Nephron progenitor cell (in vitro differentiated cells): ENCODE measurements around the gene ZDHHC8.

Source experiments
- DNase-seq: peaks from one replicate; pipeline ENCODE4 v3.0.0; 2021
- H3K27ac Mint-ChIP-seq: 2 replicates; pipeline ENCODE4 v1.8.0; 2021; ENCODE audit warnings: mild to moderate bottlenecking, moderate library complexity, mixed read lengths
- H3K27me3 Mint-ChIP-seq: 2 replicates; pipeline ENCODE4 v1.8.0; 2021; ENCODE audit warnings: mild to moderate bottlenecking, low read depth, mixed read lengths; ENCODE audit not compliant: poor library complexity
- H3K36me3 Mint-ChIP-seq: 2 replicates; pipeline ENCODE4 v1.8.0; 2021; ENCODE audit warnings: low read depth, mixed read lengths
- H3K4me1 Mint-ChIP-seq: 2 replicates; pipeline ENCODE4 v1.8.0; 2021; ENCODE audit warnings: mixed read lengths
- H3K4me3 Mint-ChIP-seq: 2 replicates; pipeline ENCODE4 v1.8.0; 2021; ENCODE audit warnings: mild to moderate bottlenecking, moderate library complexity, mixed read lengths
- H3K9me3 Mint-ChIP-seq: 2 replicates; pipeline ENCODE4 v1.8.0; 2021; ENCODE audit warnings: mild to moderate bottlenecking, moderate library complexity, mixed read lengths
- CTCF ChIP-seq: fragments of 200-600 bp; sonication (generic); IDR thresholded peaks from 2 replicates; pipeline ENCODE4 v1.5.0; 2021; ENCODE audit warnings: antibody characterized with exemption

ZDHHC8 gene

GRCh38 chr22:20101638-20102037 is 30.0 kb upstream of the ZDHHC8 start:
- Mint-ChIP-seq H3K4me1 (no peaks in the 10 kb centered on the region), H3K4me3 (no peak overlapping the region), H3K9me3 (peaks cover 4% of the 10 kb centered on the region), H3K36me3 (peaks cover 66% of the 10 kb centered on the region), H3K27ac (no peak overlapping the region), H3K27me3 (peaks cover 4% of the 10 kb centered on the region)
- no peak for DNase-seq
- TF ChIP-seq CTCF: no peak

- no peak for DNase-seq
- Mint-ChIP-seq H3K27me3 (no peaks in the 10 kb centered on the region), H3K27ac (peak overlapping the region; percentile 89), H3K36me3 (peaks cover 61% of the 10 kb centered on the region), H3K4me3 (no peak overlapping the region), H3K4me1 (no peaks in the 10 kb centered on the region), H3K9me3 (no peaks in the 10 kb centered on the region)
- TF ChIP-seq CTCF: no peak
These were observed 29.3 kb upstream of the ZDHHC8 start for GRCh38 chr22:20102203-20102780.

- H3K36me3 Mint-ChIP-seq: peaks cover 38% of the 10 kb centered on the region
- no peak overlapping the region for H3K4me3 Mint-ChIP-seq
- no peak for TF ChIP-seq CTCF
- no peaks in the 10 kb centered on the region for H3K9me3 Mint-ChIP-seq
- no peak overlapping the region for H3K27ac Mint-ChIP-seq
- H3K27me3 Mint-ChIP-seq: no peaks in the 10 kb centered on the region
- no peaks in the 10 kb centered on the region for H3K4me1 Mint-ChIP-seq
- no peak for DNase-seq
These were observed 26.0 kb upstream of the ZDHHC8 start for GRCh38 chr22:20105456-20106204.

- DNase-seq: no peak
- no peaks in the 10 kb centered on the region for H3K9me3 Mint-ChIP-seq
- H3K4me3 Mint-ChIP-seq: no peak overlapping the region
- H3K27ac Mint-ChIP-seq: no peak overlapping the region
- TF ChIP-seq CTCF: no peak
- peaks cover 31% of the 10 kb centered on the region for H3K36me3 Mint-ChIP-seq
- H3K4me1 Mint-ChIP-seq: no peaks in the 10 kb centered on the region
- no peaks in the 10 kb centered on the region for H3K27me3 Mint-ChIP-seq
These were observed 25.3 kb upstream of the ZDHHC8 start for GRCh38 chr22:20106205-20106848.

- DNase-seq: no peak
- no peaks in the 10 kb centered on the region for H3K9me3 Mint-ChIP-seq
- peaks cover 29% of the 10 kb centered on the region for H3K36me3 Mint-ChIP-seq
- no peak overlapping the region for H3K4me3 Mint-ChIP-seq
- no peak for TF ChIP-seq CTCF
- H3K4me1 Mint-ChIP-seq: no peaks in the 10 kb centered on the region
- H3K27ac Mint-ChIP-seq: no peak overlapping the region
- no peaks in the 10 kb centered on the region for H3K27me3 Mint-ChIP-seq
These were observed 24.8 kb upstream of the ZDHHC8 start for GRCh38 chr22:20106849-20107237.
